Glutamatergic neuron (in vitro differentiated cells): ENCODE results near the gene CTR9. TPM values are rescaled to one million over a fixed set of nuclear protein-coding genes. Genes with fewer than 3 reads are reported as not detected.

Experiments used
- DNase-seq: peaks from one replicate; pipeline ENCODE4 v3.0.0; 2022
- H3K27ac Mint-ChIP-seq: one replicate; pipeline ENCODE4 v1.8.0; 2020; ENCODE audit warnings: mild to moderate bottlenecking, mixed read lengths, inconsistent platforms; ENCODE audit not compliant: unreplicated experiment
- H3K27me3 Mint-ChIP-seq: one replicate; pipeline ENCODE4 v1.8.0; 2020; ENCODE audit warnings: mild to moderate bottlenecking, moderate library complexity, mixed read lengths, inconsistent platforms; ENCODE audit not compliant: unreplicated experiment
- H3K36me3 Mint-ChIP-seq: one replicate; pipeline ENCODE4 v1.8.0; 2020; ENCODE audit warnings: mild to moderate bottlenecking, mixed read lengths, inconsistent platforms; ENCODE audit not compliant: unreplicated experiment
- H3K4me1 Mint-ChIP-seq: one replicate; pipeline ENCODE4 v1.8.0; 2020; ENCODE audit warnings: mild to moderate bottlenecking, low read depth, mixed read lengths, inconsistent platforms; ENCODE audit not compliant: unreplicated experiment
- H3K4me3 Mint-ChIP-seq: one replicate; pipeline ENCODE4 v1.8.0; 2020; ENCODE audit warnings: mild to moderate bottlenecking, mixed read lengths, inconsistent platforms; ENCODE audit not compliant: unreplicated experiment
- H3K9me3 Mint-ChIP-seq: one replicate; pipeline ENCODE4 v1.8.0; 2020; ENCODE audit warnings: mild to moderate bottlenecking, moderate library complexity, mixed read lengths, inconsistent platforms; ENCODE audit not compliant: unreplicated experiment
- CTCF ChIP-seq: fragments of 200-600 bp; sonication (generic); IDR thresholded peaks from one replicate; pipeline ENCODE4 v1.5.0; 2021; ENCODE audit not compliant: partially characterized antibody, unreplicated experiment
- total RNA-seq: library from RNA; stranded (reverse); fragmentation: NEBNext Ultra II Directional; extraction: Animal tissue kit (Norgen Biotek cat#: 25700); gene quantifications from one replicate; pipeline ENCODE4 v1.2.1, GENCODE V29; 2021; ENCODE audit not compliant: unreplicated experiment

The CTR9 gene
- total RNA-seq, 1 donor from 2014 or later: 32.7 TPM

- Mint-ChIP-seq H3K27me3 (no peaks in the 10 kb centered on the region), H3K9me3 (no peaks in the 10 kb centered on the region), H3K36me3 (no peaks in the 10 kb centered on the region), H3K4me3 (no peak overlapping the region), H3K4me1 (peaks cover 13% of the 10 kb centered on the region), H3K27ac (peak overlapping the region; percentile 26)
- no peak for DNase-seq
- TF ChIP-seq CTCF: no peak
Observed at GRCh38 chr11:10784232-10785145, 33.4 kb downstream of the CTR9 start.

GRCh38 chr11:10785146-10785474, 34.1 kb downstream of the CTR9 start:
- no peaks in the 10 kb centered on the region for H3K36me3 Mint-ChIP-seq
- peaks cover 13% of the 10 kb centered on the region for H3K4me1 Mint-ChIP-seq
- H3K9me3 Mint-ChIP-seq: no peaks in the 10 kb centered on the region
- no peak for TF ChIP-seq CTCF
- no peaks in the 10 kb centered on the region for H3K27me3 Mint-ChIP-seq
- H3K27ac Mint-ChIP-seq: no peak overlapping the region
- DNase-seq: no peak
- H3K4me3 Mint-ChIP-seq: no peak overlapping the region

GRCh38 chr11:10786451-10786850, 35.4 kb downstream of the CTR9 start:
- Mint-ChIP-seq H3K4me1 (peaks cover 13% of the 10 kb centered on the region), H3K27me3 (no peaks in the 10 kb centered on the region), H3K36me3 (no peaks in the 10 kb centered on the region), H3K27ac (no peak overlapping the region), H3K4me3 (no peak overlapping the region), H3K9me3 (no peaks in the 10 kb centered on the region)
- no peak for DNase-seq
- TF ChIP-seq CTCF: no peak

- peak; percentile 98 for DNase-seq
- H3K9me3 Mint-ChIP-seq: peaks cover 4% of the 10 kb centered on the region
- H3K4me1 Mint-ChIP-seq: peaks cover 4% of the 10 kb centered on the region
- H3K27ac Mint-ChIP-seq: no peak overlapping the region
- TF ChIP-seq CTCF: peak; percentile 93
- H3K27me3 Mint-ChIP-seq: peaks cover 2% of the 10 kb centered on the region
- no peak overlapping the region for H3K4me3 Mint-ChIP-seq
- no peaks in the 10 kb centered on the region for H3K36me3 Mint-ChIP-seq
Observed at GRCh38 chr11:10792385-10793068, 41.5 kb downstream of the CTR9 start.
